Effector CD8-positive, alpha-beta T cell (primary cell): Measurements from ENCODE around the gene EPB41L1.

Source experiments
- DNase-seq: peaks from one replicate; lab custom pipeline; 2025; lab: John Stamatoyannopoulos, UW

EPB41L1 gene

DNA sequence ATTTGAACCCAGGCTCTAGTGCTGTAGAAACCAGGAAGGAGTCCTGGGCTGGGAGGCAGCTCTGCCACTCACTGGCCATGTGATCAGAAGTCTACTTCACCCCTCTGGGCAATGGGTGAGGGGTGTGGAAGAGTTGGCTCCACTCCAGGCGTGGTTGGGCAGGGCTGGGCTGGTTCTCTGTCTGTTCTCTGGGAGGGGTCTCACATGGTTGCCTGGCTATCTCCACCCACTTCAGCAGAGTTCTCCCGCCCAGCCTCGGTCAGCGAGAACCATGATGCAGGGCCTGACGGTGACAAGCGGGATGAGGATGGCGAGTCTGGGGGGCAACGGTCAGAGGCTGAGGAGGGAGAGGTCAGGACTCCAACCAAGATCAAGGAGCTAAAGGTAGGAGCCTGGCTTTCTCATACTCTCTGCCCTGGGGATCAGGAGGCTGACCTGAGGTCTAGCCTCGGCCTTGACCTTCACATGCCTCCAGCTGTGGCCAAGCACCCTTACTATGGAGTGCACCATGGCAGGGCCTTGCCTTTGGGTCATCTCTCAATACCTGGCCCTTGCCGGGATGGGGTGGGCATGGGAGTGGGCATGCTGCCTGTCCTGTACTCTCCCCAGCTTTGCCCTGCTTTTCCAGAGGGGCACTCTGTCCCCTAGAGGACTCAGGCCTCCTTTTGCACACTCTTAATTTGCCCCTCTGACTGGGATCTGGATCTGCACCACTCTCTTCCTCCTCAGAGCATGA lies 39.6 kb downstream of the EPB41L1 start:
- DNase-seq = no peak

- no peak for DNase-seq
These were observed 42.1 kb downstream of the EPB41L1 start for GRCh38 chr20:36196676-36197075.

- DNase-seq = no peak
These were observed 42.7 kb downstream of the EPB41L1 start for GRCh38 chr20:36197271-36197670.

DNA sequence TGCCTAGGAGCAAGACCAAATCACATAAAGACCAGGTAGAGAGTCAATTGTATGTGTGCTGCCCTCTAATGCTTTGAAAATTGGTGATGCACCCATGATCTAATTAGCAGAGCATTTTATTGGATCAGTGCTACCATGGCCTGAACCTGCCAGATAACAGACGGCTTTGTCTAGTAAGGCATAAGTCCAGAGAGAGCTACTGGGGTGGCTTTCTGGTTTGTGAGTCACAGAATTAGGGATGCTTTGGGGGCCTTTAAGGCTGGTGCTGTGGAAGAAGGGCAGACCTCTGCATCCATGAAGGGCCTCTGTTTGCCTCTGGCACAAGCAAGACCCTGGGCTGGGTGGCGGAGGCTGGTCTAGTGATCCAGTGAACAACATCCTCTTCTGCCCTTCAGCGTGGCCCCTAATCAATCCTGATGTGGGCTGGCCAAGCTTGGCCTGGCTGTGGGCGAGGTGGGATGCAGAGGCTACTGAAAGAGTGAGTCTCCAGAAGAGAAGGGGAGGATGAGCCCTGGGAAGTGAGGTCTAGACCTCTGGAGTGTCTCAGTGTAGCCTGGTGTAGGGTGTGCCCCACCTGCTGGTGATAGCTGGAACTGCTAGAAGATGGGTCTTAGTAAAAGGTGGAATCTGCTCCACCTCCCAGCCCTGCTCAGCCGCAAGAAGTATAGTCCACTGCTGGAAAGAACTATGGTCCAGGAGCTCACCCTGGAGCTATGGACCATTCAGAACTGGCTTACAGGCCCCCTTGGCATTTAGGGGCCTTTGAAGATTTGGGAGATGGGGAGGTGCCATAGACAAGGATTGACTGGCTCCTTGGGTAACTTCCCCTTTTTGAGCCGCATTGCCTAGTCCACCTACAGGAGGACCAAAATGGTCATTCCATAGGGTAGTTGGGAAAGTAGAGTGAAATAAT lies 45.1 kb downstream of the EPB41L1 start:
- DNase-seq = peak; percentile 57

GRCh38 chr20:36200451-36200850 lies 45.9 kb downstream of the EPB41L1 start:
- DNase-seq = no peak

GRCh38 chr20:36201198-36201597 lies 46.7 kb downstream of the EPB41L1 start:
- no peak for DNase-seq

DNA sequence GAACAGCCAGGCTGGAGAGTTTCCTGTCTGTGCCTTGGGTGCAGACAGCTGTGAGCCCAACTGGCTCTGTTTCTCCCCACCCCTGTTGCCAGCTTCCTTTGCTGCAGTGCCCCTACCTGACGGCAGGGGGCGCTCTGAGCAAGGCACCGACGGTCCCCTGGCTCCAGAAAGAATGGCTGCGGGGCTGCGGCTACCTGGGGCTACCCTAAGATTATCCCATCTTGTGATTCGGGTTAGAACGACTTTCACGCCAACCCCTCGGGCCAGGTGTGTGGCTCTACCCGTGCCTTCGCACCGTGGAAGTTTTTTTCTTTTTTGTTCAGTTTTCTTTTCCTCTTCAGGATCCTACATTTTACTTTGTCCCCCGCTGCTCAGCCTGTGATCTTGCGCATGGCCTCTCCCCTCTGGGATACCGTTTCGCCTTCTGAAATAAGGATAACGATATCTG lies 48.4 kb downstream of the EPB41L1 start:
- peak; percentile 69 for DNase-seq

GRCh38 chr20:36203861-36204260 lies 49.3 kb downstream of the EPB41L1 start:
- no peak for DNase-seq

DNA sequence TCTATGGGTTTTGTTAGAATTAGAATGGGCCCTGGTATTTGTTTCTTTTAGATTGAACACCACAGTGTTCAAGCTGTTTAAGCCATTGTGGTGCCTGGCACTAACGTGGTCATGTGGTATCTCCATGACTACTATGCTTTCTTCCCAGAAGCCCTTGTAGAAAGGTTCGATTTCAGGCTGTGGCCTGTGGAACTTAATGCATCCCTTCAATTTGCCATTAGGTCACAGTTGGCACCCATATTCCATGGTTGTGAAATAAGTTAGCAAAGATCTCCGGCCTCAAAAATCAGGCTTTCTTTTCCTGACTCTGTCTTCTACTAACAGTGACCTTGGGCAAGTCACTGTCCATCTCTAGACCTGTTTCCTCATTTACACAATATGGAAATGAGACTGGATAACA lies 50.5 kb downstream of the EPB41L1 start:
- DNase-seq = no peak

DNA sequence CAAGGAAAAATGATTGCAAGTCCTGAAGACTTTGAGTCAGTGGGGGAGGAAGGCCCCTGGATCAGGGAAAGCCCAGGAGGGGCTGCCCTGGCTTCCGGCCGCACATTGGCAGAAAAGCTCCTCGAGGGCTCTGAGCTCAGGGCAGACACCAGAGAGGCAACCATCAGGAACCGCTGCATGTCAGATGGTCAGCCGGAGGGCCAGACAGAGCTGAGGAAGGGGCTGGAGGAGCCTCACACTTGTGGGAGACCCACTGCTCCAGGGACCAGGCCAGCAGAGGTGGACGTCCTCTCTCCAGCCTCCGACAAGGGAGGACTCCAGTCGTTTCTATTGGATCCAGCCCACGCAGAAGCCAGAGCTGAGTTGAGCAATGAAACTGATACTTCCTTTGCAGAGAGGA lies 51.5 kb downstream of the EPB41L1 start:
- DNase-seq = no peak

- no peak for DNase-seq
These were observed 52.1 kb downstream of the EPB41L1 start for GRCh38 chr20:36206641-36207040.

- no peak for DNase-seq
These were observed 53.1 kb downstream of the EPB41L1 start for GRCh38 chr20:36207602-36208001.

DNA sequence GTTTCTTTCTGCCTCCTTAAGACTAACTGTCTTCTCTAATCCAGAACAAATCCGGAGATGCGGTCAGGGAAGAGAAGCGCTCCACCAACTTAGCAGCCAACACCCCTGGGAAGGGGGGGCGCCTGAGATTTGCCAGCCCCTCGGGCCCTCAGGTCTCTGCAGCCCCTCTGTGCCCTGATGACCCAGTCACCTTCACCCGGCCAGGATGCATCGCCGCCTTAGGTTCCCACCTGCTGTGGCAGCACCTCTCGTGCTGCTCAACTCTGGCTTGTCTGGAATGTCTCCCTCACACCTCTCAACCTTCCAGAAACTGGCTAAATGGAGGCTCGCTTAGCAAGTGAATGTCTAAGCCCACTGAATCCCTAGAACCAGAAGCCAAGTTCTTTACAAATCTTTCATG lies 53.7 kb downstream of the EPB41L1 start:
- no peak for DNase-seq

GRCh38 chr20:36210436-36211021 lies 56.0 kb downstream of the EPB41L1 start:
- DNase-seq = no peak

- DNase-seq = no peak
These were observed 58.8 kb downstream of the EPB41L1 start for GRCh38 chr20:36213362-36213761.

- DNase-seq = no peak
These were observed 60.2 kb downstream of the EPB41L1 start for GRCh38 chr20:36214684-36215256.

DNA sequence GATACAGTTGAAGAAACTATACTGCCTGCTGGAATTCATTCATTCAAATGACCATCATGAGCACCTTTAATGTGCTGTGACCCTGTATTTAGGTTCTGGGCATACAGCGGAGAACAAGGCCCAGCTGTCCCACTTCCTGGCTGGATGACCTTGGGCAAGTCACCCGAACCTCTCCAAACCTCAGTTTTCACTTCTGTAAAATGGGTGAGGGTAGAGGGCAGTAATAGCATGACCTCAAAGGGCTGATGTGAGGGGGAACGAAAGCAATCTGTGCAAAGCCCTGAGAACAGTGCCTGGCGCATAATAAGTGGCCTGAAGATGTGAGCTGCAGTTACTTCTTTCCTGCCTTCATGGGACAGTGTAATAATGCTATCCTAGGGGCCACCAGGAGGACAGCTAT lies 61.2 kb downstream of the EPB41L1 start:
- DNase-seq = no peak

GRCh38 chr20:36216314-36217025 lies 61.9 kb downstream of the EPB41L1 start:
- DNase-seq = no peak

GRCh38 chr20:36217226-36217625 lies 62.7 kb downstream of the EPB41L1 start:
- DNase-seq = no peak

GRCh38 chr20:36218380-36219064 lies 64.0 kb downstream of the EPB41L1 start:
- DNase-seq = no peak

DNA sequence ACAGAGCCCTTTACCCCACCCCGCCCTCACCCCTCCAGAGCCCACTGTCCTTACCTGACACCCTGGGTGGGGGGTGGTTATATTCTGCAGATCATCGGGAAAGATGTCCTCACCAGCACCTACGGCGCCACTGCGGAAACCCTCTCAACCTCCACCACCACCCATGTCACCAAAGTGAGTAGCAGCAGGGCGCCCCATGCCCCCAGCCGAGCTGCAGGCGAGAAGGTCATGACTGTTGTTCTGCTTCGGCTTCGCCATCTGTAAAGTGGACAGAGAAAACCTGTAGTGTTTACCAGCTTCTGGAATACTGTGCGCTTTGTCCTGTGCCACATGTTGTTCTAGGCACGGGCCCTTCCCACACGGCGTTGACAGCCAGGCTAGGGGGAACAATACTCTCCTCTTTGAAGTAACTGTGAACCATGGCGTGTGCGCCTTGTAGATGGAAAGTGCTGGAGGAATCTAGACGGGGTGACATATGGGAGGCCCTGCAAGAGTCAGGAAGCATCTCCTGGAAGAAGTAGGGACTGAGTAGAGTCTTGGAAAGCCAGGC lies 65.2 kb downstream of the EPB41L1 start:
- DNase-seq = no peak
